NCI-H146 treated with DMSO at 0.1 percent for 48 hours (cell line): Measurements from ENCODE around the gene MCTP1.
"Not testable (repeated sequence)": the region's sequence is repeated elsewhere in the genome, so short reads cannot be mapped to it uniquely, and the experiment has no call there.

Source experiments
- DNase-seq: peaks from one replicate; lab custom pipeline; 2025; ENCODE audit not compliant: unreplicated experiment; lab: John Stamatoyannopoulos, UW

The MCTP1 gene

GRCh38 chr5:95035891-95036685 lies 248.8 kb downstream of the MCTP1 start:
- no peak for DNase-seq

- no peak for DNase-seq
Observed at GRCh38 chr5:95032801-95033200, 252.1 kb downstream of the MCTP1 start.

- DNase-seq: no peak
Observed at GRCh38 chr5:95029569-95030366, 255.1 kb downstream of the MCTP1 start.

DNA sequence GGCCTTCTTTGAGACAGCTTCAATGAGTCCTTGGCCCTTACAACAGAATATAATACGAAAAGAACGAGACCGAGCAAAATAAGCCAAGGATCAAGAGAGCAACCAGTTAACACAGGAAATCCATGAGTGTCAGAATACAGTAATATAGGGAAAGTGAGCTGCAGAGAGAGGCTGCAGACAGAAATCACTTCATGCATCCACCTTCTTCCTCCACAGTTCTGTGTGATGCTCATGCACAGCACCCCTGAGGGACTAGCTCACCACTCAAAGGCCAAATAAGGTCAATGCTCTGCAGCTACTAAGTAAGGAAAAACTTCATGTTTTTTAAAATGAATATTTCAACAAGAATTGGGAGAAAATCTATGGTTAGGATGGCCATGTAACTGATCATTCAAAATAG lies 257.1 kb downstream of the MCTP1 start:
- no peak for DNase-seq

GRCh38 chr5:95027151-95027721 lies 257.7 kb downstream of the MCTP1 start:
- no peak for DNase-seq

DNA sequence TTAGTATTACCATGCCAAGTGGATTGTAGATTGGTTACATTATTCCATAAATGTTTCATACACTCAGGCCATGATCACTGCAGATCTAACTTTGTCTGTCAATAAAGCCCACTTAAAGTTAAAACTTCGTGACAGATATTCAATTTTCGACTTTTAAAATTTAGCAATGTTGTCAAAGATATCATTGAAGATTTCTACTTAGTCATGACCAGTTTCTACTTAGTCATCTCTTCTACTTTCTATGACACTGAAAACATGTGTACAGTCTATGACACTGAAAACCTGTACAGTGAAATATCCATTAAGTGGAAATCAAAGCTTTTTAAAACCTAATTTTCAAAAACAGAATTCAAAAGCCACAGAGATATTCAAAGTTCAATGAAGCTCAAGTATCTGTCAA lies 258.2 kb downstream of the MCTP1 start:
- DNase-seq: no peak

DNA sequence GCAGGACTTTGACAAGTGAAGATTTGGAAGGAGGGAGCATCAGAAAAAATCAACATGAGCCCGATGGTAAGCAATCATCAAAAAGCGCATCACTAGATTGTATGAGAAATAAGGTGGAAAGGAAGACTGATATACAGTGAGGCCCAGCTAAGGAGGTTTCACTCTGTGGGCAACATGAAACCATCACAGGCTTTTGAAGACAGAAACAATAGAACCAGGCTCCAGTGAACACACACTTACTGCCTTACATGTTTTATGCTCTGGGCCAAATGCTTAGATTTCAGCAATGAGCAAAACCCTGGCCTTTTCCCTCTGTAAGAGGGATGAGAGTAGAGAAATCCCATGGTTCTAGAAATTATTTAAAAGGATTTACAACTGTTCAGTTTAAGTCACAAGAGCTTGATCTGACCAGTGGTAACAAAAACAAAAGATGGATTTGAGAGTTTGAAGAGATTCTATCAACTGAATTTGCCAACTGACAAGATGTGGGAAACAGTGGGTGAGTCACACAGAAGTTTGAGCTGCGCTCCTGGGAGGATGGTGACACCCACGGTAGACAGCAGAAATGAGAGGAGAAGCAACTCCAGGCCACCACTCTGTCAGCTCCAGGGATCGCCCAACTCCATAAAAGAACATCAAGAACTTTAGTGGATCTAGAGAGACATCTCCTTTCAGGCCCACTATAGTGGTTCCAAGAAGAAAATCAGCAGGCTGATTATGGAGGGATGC lies 261.8 kb downstream of the MCTP1 start:
- no peak for DNase-seq

- DNase-seq: no peak
Observed at GRCh38 chr5:95020345-95020744, 264.5 kb downstream of the MCTP1 start.

DNA sequence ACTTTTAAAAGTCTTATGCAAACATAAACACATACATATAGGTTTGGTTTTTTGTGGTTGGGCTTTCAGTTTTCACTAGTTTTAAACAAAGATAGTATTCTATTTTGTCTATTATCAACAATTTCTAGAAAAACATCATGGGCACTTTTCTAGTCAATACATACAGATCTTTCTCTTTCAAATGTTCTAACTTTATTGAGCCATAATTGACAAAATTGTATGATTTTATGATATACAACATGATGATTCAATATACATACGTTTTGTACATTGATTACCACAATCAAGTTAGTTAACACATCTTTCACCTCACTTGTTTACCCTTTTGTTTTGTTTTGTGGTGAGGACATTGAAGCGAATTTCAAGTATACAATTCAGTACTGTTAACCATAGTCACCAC lies 265.9 kb downstream of the MCTP1 start:
- no peak for DNase-seq

DNA sequence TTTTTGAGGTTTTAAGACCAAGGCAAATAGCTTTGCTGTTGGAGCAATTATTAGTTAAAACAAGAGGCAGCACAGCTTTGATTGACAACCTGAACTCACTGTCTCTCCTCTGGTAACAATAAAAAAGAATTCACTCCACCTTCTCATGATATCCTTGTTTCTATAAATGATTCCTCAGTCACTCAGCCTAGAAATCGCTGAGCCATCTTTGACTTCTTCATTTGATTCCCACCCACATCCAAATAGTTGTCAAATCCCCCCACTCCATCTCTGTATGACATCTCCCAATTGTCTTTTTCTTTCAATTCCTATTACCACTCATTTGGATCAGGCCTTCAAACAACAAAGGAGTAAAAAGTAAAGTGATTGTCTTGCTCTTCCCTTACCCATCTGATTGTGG lies 266.4 kb downstream of the MCTP1 start:
- no peak for DNase-seq

- no peak for DNase-seq
Observed at GRCh38 chr5:95009812-95010211, 275.1 kb downstream of the MCTP1 start.

GRCh38 chr5:95007921-95008597 lies 276.8 kb downstream of the MCTP1 start:
- no peak for DNase-seq

DNA sequence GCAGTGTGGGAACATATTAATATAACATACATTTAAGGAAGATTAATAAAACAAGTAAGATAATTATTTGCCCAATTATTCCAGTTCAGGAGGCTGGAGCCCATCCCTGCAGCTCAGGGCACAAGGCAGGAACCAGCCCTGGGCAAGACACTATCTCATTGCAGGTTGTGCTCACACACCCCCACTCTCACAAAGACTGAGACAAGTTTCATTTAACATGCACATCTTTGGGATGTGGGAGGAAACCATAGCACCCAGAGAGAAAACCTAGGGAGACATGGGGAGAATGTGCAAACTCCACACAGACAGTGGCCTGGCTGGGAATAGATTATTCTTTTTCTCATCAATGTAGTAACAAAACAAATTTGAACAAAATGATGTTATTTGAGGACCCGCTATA lies 279.1 kb downstream of the MCTP1 start:
- DNase-seq: no peak

DNA sequence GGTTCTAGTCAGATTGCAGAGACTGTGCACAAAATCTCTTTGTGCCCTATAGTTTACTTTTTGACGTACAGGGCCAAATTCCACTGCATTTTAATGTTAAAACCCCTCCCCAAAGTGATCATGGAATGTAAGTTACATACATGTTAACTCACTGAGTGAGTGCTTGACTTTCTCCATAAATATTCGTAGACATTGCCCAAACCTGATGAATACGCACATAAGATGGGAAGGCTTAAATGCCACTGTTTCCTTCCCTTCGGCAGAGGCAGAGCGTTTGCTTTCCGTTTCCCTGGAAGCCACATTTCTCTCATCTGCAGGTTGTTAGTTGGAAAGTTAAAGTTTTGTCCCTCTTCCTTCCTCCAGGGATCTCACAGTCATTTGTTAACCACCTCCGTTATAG lies 286.2 kb downstream of the MCTP1 start:
- DNase-seq: no peak

DNA sequence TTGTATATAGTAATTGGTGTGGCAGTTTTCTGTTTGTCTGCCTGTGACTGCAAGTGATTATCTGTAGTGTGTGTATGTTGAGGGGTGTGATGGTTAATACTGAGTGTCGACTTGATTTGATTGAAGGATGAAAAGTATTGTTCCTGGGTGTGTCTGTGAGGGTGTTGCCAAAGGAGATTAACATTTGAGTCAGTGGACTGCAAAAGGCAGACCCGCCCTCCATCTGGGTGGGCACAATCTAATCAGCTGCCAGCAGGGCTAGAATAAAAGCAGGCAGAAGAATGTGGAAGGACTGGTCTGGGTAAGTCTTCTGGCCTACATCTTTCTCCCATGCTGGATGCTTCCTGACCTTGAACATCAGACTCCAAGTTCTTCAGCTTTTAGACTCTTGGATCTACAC lies 290.4 kb downstream of the MCTP1 start:
- DNase-seq: not testable (repeated sequence)

DNA sequence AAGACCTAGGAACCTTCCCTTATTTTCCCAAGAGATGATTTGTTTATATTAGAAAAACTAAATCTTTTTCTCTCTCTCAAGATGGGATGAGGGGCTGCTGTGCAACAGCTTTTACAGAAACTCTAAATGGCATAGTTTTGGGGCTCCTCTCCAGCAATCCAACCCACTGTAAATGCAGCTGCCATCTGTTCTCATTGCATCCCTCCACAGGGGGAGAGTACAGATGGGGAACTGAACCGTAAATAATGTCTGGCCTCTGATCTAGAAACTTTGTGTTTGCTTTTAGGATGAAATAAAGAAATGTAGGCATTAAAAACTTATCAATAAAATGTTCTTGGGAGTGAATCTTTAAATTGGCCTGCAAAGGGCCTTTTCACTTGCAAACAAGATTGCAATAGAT lies 291.4 kb downstream of the MCTP1 start:
- no peak for DNase-seq

- no peak for DNase-seq
Observed at GRCh38 chr5:94992325-94992724, 292.6 kb downstream of the MCTP1 start.

DNA sequence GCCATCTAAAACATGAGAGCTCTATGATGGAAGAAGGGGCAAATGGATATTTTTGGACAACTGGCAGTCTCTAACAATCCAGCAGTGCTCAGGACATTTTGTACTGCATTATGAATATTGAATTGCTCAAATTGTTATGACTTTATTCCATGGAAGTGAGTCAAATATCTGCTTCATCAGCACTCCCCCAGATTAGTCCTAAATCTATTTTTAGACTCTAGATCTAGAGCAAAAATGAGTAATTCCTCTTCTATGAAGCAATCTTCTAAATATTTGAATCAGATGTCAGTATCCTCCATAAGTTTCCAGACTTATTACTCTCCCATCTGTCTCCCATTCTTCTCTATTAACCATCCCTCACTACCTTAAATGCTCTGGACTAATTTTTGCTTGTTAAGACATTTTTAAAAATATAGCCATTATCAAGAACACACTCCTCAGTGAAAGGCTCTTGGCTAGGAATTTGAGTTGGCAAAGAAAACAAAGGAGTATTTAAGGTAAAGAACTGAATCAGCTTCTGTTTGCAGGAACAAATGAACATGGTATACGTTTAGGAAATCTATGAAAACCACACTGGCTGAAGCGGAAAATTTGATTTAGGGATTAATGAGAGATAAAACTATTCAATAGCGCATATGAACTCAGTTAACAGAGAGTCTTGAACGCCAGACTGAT lies 300.9 kb downstream of the MCTP1 start:
- no peak for DNase-seq

GRCh38 chr5:94977437-94977836 lies 307.5 kb downstream of the MCTP1 start:
- no peak for DNase-seq

GRCh38 chr5:94976853-94977252 lies 308.0 kb downstream of the MCTP1 start:
- no peak for DNase-seq
